K562 (cell line): ENCODE results near the gene NARF. TPM values are rescaled to one million over a fixed set of nuclear protein-coding genes. Genes with fewer than 3 reads are reported as not detected.

Experiments
- E2F8 ChIP-seq: fragments of 450-650 bp; IDR thresholded peaks from 2 replicates; pipeline ENCODE4 v1.7.1; 2018; ENCODE audit warnings: mild to moderate bottlenecking, low read depth; ENCODE audit not compliant: partially characterized antibody
- GTF2A2 ChIP-seq: IDR thresholded peaks from 2 replicates; pipeline ENCODE4 v1.6.1; 2016; ENCODE audit warnings: mild to moderate bottlenecking, missing genetic modification characterization, missing compliant biosample characterization
- HDAC1 ChIP-seq, 2 experiments: fragments of 450-650 bp; IDR thresholded peaks; 2 replicates each; pipeline ENCODE4 v1.6.1; 2016 to 2017; ENCODE audit warnings: inconsistent platforms in 1 of 2, mild to moderate bottlenecking in 1 of 2, moderate library complexity in 1 of 2
- MYBL2 ChIP-seq, 2 experiments: fragments of 450-650 bp in 1 of 2; sonication (generic) in 1 of 2; formaldehyde crosslinking in 1 of 2; IDR thresholded peaks; 2 replicates each; pipeline versions ENCODE4 v1.6.1 to v1.8.1; 2017 to 2022; ENCODE audit warnings: borderline replicate concordance in 1 of 2, inconsistent platforms in 1 of 2, low read depth in 1 of 2, mild to moderate bottlenecking in 1 of 2, missing genetic modification reagents in 1 of 2, moderate library complexity in 1 of 2
- MYC ChIP-seq, 2 experiments: fragments of 250-450 bp in 1 of 2; sonication (Bioruptor Pico) in 1 of 2; IDR thresholded peaks; 2 replicates each; pipeline versions ENCODE4 v1.5.1 to v1.6.1; 2012 to 2021; ENCODE audit warnings: low read depth in 2 of 2, borderline replicate concordance in 1 of 2, improper control_type of control experiment in 1 of 2, low read length in 1 of 2, mild to moderate bottlenecking in 1 of 2, moderate library complexity in 1 of 2
- NFXL1 ChIP-seq: fragments of 450-650 bp; formaldehyde crosslinking; IDR thresholded peaks from 2 replicates; pipeline ENCODE4 v1.4.0; 2021; ENCODE audit warnings: mild to moderate bottlenecking
- NKRF ChIP-seq: fragments of 450-650 bp; IDR thresholded peaks from 2 replicates; pipeline ENCODE4 v1.6.1; 2016; ENCODE audit warnings: borderline replicate concordance
- NR2C1 ChIP-seq, 2 experiments: fragments of 450-650 bp; IDR thresholded peaks; 2 replicates each; pipeline ENCODE4 v1.6.1; 2017; ENCODE audit warnings: mild to moderate bottlenecking in 2 of 2, antibody characterized with exemption in 1 of 2, inconsistent platforms in 1 of 2, missing compliant biosample characterization in 1 of 2, missing genetic modification characterization in 1 of 2
- PKNOX1 ChIP-seq: fragments of 450-650 bp; IDR thresholded peaks from 2 replicates; pipeline ENCODE4 v1.6.1; 2016
- SETDB1 ChIP-seq: IDR thresholded peaks from one replicate; pipeline ENCODE4 v1.6.1; 2012; ENCODE audit warnings: low read length, control low read depth, inconsistent platforms
- TEAD1 ChIP-seq, 2 experiments: fragments of 450-650 bp in 1 of 2; sonication (generic) in 1 of 2; formaldehyde crosslinking; IDR thresholded peaks; 2 replicates each; pipeline versions ENCODE4 v1.4.0 to v1.8.0; 2020 to 2022; ENCODE audit warnings: mild to moderate bottlenecking in 2 of 2, missing genetic modification reagents in 1 of 2
- ZBTB2 ChIP-seq: fragments of 450-650 bp; IDR thresholded peaks from 2 replicates; pipeline ENCODE4 v1.6.1; 2016; ENCODE audit warnings: antibody characterized with exemption
- polyA plus RNA-seq, 8 experiments: library from polyadenylated mRNA; depleted of rRNA in 4 of 8; stranded (reverse) in 5 of 8; unstranded in 3 of 8; fragments of >200 nt; fragmentation: Nextera tagmentation in 2 of 8; fragmentation: Illumina TruSeq in 1 of 8; extraction: Ambion mirVana in 2 of 8; extraction: Trizol in 1 of 8; gene quantifications; 2 replicates each; pipeline versions ENCODE4 v1.2.1 to v1.2.3, GENCODE V29; 2011 to 2014; ENCODE audit warnings: inconsistent platforms in 1 of 8, missing spikeins in 1 of 8
- total RNA-seq, 7 experiments: library from RNA; depleted of rRNA in 6 of 7; stranded (reverse); fragments of >200 nt in 6 of 7; fragmentation: Illumina TruSeq in 2 of 7; extraction: Trizol in 2 of 7; gene quantifications; 2 replicates each; pipeline versions ENCODE4 v1.2.1 to v1.2.3, GENCODE V29; 2011 to 2021; ENCODE audit warnings: low replicate concordance in 1 of 7
- TF ChIP-seq, protein P1 (sequence below), 2 experiments: IDR thresholded peaks in 1 of 2; conservative IDR thresholded peaks in 1 of 2; 2 replicates each; pipeline ENCODE4 v1.6.1; 2016; ENCODE audit warnings: low read depth in 2 of 2, mild to moderate bottlenecking in 1 of 2, missing compliant biosample characterization in 1 of 2, missing genetic modification characterization in 1 of 2, moderate library complexity in 1 of 2
- TF ChIP-seq, protein P2 (sequence below): fragments of 450-650 bp; formaldehyde crosslinking; IDR thresholded peaks from 2 replicates; pipeline ENCODE4 v1.4.0; 2020; ENCODE audit warnings: mild to moderate bottlenecking, mixed read lengths

NARF gene
- total and polyA plus RNA-seq, 9 of the 15 experiments (the other 6 are each of a cell fraction or from before 2014, with no cell fraction given): 60.4 to 423 (median 132) TPM

GRCh38 chr17:82457929-82458178 lies 687 bp upstream of the NARF start (continued):
- peak; percentile 94 for TF ChIP-seq PKNOX1
- TF ChIP-seq HDAC1 (IDR thresholded peaks at IDR 0.05): peak in 1 of 2 experiments; percentile 84; a peak in 2 of 4 replicates
- peak; percentile 32 for TF ChIP-seq E2F8
- TF ChIP-seq NFXL1 (CRISPR knock-in tag): no peak
- TF ChIP-seq, protein P1, sequence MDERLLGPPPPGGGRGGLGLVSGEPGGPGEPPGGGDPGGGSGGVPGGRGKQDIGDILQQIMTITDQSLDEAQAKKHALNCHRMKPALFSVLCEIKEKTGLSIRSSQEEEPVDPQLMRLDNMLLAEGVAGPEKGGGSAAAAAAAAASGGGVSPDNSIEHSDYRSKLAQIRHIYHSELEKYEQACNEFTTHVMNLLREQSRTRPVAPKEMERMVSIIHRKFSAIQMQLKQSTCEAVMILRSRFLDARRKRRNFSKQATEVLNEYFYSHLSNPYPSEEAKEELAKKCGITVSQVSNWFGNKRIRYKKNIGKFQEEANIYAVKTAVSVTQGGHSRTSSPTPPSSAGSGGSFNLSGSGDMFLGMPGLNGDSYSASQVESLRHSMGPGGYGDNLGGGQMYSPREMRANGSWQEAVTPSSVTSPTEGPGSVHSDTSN (CRISPR knock-in tag; IDR thresholded peaks at IDR 0.05; ENCODE audit: low read depth): no peak
- TF ChIP-seq, protein P1 (tag; conservative IDR thresholded peaks at IDR 0.05; ENCODE audit: low read depth): peak; percentile 69
- peak; percentile 95; the same call in 1 of the 2 replicates for TF ChIP-seq ZBTB2
- TF ChIP-seq NKRF: peak; percentile 91
- TF ChIP-seq NR2C1 (IDR thresholded peaks at IDR 0.05): no peak
- peak; percentile 41; the same call in 1 of the 2 replicates for TF ChIP-seq NR2C1 (tag; IDR thresholded peaks at IDR 0.05)
- peak; percentile 71; the same call in 1 of the 2 replicates for TF ChIP-seq MYC (IDR thresholded peaks at IDR 0.05; ENCODE audit: low read depth, low read length)
- peak; percentile 46; the same call in 1 of the 2 replicates for TF ChIP-seq MYC (CRISPR knock-in tag; IDR thresholded peaks at IDR 0.05; ENCODE audit: borderline replicate concordance, low read depth)
- TF ChIP-seq GTF2A2 (tag): no peak
- no peak for TF ChIP-seq MYBL2 (IDR thresholded peaks at IDR 0.05; ENCODE audit: low read depth)
- no peak for TF ChIP-seq MYBL2 (CRISPR knock-in tag; IDR thresholded peaks at IDR 0.05; ENCODE audit: borderline replicate concordance)
- TF ChIP-seq, protein P2, sequence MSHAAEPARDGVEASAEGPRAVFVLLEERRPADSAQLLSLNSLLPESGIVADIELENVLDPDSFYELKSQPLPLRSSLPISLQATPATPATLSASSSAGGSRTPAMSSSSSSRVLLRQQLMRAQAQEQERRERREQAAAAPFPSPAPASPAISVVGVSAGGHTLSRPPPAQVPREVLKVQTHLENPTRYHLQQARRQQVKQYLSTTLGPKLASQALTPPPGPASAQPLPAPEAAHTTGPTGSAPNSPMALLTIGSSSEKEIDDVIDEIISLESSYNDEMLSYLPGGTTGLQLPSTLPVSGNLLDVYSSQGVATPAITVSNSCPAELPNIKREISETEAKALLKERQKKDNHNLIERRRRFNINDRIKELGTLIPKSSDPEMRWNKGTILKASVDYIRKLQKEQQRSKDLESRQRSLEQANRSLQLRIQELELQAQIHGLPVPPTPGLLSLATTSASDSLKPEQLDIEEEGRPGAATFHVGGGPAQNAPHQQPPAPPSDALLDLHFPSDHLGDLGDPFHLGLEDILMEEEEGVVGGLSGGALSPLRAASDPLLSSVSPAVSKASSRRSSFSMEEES (CRISPR knock-in tag): peak; percentile 97
- no peak for TF ChIP-seq SETDB1
- peak in 1 of 2 experiments; percentile 51; a peak in 2 of 4 replicates for TF ChIP-seq TEAD1 (CRISPR knock-in tag; IDR thresholded peaks at IDR 0.05)
